ACC112 (cell line): ENCODE results near the gene AMER3.

Source experiments
- H2AFZ ChIP-seq: fragments of 200-600 bp; sonication (generic); one replicate; pipeline ENCODE4 v1.6.0; 2017; ENCODE audit warnings: antibody characterized with exemption, low read length; ENCODE audit not compliant: unreplicated experiment
- H3K27ac ChIP-seq: fragments of 200-600 bp; sonication (generic); 2 replicates; pipeline ENCODE4 v1.5.1; 2014; ENCODE audit warnings: low read depth, mild to moderate bottlenecking, antibody characterized with exemption, low read length, moderate library complexity
- H3K27me3 ChIP-seq: fragments of 200-600 bp; sonication (generic); 2 replicates; pipeline ENCODE4 v1.6.1; 2014; ENCODE audit warnings: mild to moderate bottlenecking, antibody characterized with exemption, low read length, moderate library complexity, mixed read lengths; ENCODE audit not compliant: insufficient read depth
- H3K36me3 ChIP-seq: fragments of 200-600 bp; sonication (generic); 2 replicates; pipeline ENCODE4 v1.6.1; 2016; ENCODE audit warnings: mild to moderate bottlenecking, antibody characterized with exemption, low read length, moderate library complexity, mixed read lengths; ENCODE audit not compliant: insufficient read depth
- H3K4me1 ChIP-seq: fragments of 200-600 bp; sonication (generic); one replicate; pipeline ENCODE4 v1.6.1; 2016; ENCODE audit warnings: low read length, mixed read lengths; ENCODE audit not compliant: insufficient read depth, unreplicated experiment, control insufficient read depth
- H3K4me3 ChIP-seq: fragments of 200-600 bp; sonication (generic); 2 replicates; pipeline ENCODE4 v1.5.1; 2014; ENCODE audit warnings: mild to moderate bottlenecking, low read depth, low read length
- H3K79me2 ChIP-seq: fragments of 200-600 bp; sonication (generic); one replicate; pipeline ENCODE4 v1.6.0; 2016; ENCODE audit warnings: low read length; ENCODE audit not compliant: control insufficient read depth, unreplicated experiment, insufficient read depth

The AMER3 gene

GRCh38 chr2:130754811-130755210 lies 529 bp upstream of the AMER3 start:
- no peak overlapping the region for H2AFZ ChIP-seq
- H3K79me2 ChIP-seq: no peaks in the 10 kb centered on the region
- no peak overlapping the region for H3K4me3 ChIP-seq
- no peaks in the 10 kb centered on the region for H3K36me3 ChIP-seq
- no peaks in the 10 kb centered on the region for H3K4me1 ChIP-seq
- no peak overlapping the region for H3K27ac ChIP-seq
- H3K27me3 ChIP-seq: peaks cover 64% of the 10 kb centered on the region

- H2AFZ ChIP-seq: no peak overlapping the region
- peaks cover 71% of the 10 kb centered on the region for H3K27me3 ChIP-seq
- H3K79me2 ChIP-seq: no peaks in the 10 kb centered on the region
- H3K4me3 ChIP-seq: no peak overlapping the region
- no peaks in the 10 kb centered on the region for H3K4me1 ChIP-seq
- H3K36me3 ChIP-seq: no peaks in the 10 kb centered on the region
- H3K27ac ChIP-seq: no peak overlapping the region
These were observed 923 bp downstream of the AMER3 start for GRCh38 chr2:130756053-130756873.

GRCh38 chr2:130756874-130757668 lies 1.7 kb downstream of the AMER3 start:
- H2AFZ ChIP-seq: no peak overlapping the region
- H3K4me3 ChIP-seq: no peak overlapping the region
- no peak overlapping the region for H3K27ac ChIP-seq
- H3K79me2 ChIP-seq: no peaks in the 10 kb centered on the region
- H3K4me1 ChIP-seq: no peaks in the 10 kb centered on the region
- H3K36me3 ChIP-seq: no peaks in the 10 kb centered on the region
- peaks cover 71% of the 10 kb centered on the region for H3K27me3 ChIP-seq

GRCh38 chr2:130759906-130760753 lies 4.8 kb downstream of the AMER3 start:
- no peak overlapping the region for H2AFZ ChIP-seq
- no peaks in the 10 kb centered on the region for H3K4me1 ChIP-seq
- no peak overlapping the region for H3K27ac ChIP-seq
- no peaks in the 10 kb centered on the region for H3K79me2 ChIP-seq
- H3K27me3 ChIP-seq: peaks cover 52% of the 10 kb centered on the region
- no peak overlapping the region for H3K4me3 ChIP-seq
- H3K36me3 ChIP-seq: no peaks in the 10 kb centered on the region

- Histone ChIP-seq H3K36me3 (no peaks in the 10 kb centered on the region), H3K4me3 (no peak overlapping the region), H3K27me3 (peaks cover 51% of the 10 kb centered on the region), H3K27ac (no peak overlapping the region), H3K79me2 (no peaks in the 10 kb centered on the region), H2AFZ (no peak overlapping the region), H3K4me1 (no peaks in the 10 kb centered on the region)
These were observed 5.7 kb downstream of the AMER3 start for GRCh38 chr2:130760754-130761751.

GRCh38 chr2:130762031-130762909 lies 6.9 kb downstream of the AMER3 start:
- no peaks in the 10 kb centered on the region for H3K79me2 ChIP-seq
- H2AFZ ChIP-seq: no peak overlapping the region
- H3K27ac ChIP-seq: no peak overlapping the region
- no peaks in the 10 kb centered on the region for H3K36me3 ChIP-seq
- H3K4me1 ChIP-seq: no peaks in the 10 kb centered on the region
- H3K4me3 ChIP-seq: no peak overlapping the region
- H3K27me3 ChIP-seq: peaks cover 39% of the 10 kb centered on the region

GRCh38 chr2:130762910-130763385 lies 7.6 kb downstream of the AMER3 start:
- Histone ChIP-seq H2AFZ (no peak overlapping the region), H3K4me1 (no peaks in the 10 kb centered on the region), H3K36me3 (no peaks in the 10 kb centered on the region), H3K4me3 (no peak overlapping the region), H3K79me2 (no peaks in the 10 kb centered on the region), H3K27ac (no peak overlapping the region), H3K27me3 (peaks cover 33% of the 10 kb centered on the region)

- H3K27me3 ChIP-seq: peaks cover 29% of the 10 kb centered on the region
- H3K4me1 ChIP-seq: no peaks in the 10 kb centered on the region
- no peaks in the 10 kb centered on the region for H3K36me3 ChIP-seq
- H3K79me2 ChIP-seq: no peaks in the 10 kb centered on the region
- no peak overlapping the region for H3K4me3 ChIP-seq
- no peak overlapping the region for H3K27ac ChIP-seq
- H2AFZ ChIP-seq: no peak overlapping the region
These were observed 8.1 kb downstream of the AMER3 start for GRCh38 chr2:130763405-130763804.
